GM18909 (cell line): Measurements from ENCODE around the gene TAF15.

ENCODE experiments used
- ATAC-seq: cut with Tn5 transposase; IDR thresholded peaks from one replicate; pipeline ENCODE4 v1.9.1; 2021; ENCODE audit warnings: mild to moderate bottlenecking; ENCODE audit not compliant: unreplicated experiment, poor library complexity

TAF15 gene

DNA sequence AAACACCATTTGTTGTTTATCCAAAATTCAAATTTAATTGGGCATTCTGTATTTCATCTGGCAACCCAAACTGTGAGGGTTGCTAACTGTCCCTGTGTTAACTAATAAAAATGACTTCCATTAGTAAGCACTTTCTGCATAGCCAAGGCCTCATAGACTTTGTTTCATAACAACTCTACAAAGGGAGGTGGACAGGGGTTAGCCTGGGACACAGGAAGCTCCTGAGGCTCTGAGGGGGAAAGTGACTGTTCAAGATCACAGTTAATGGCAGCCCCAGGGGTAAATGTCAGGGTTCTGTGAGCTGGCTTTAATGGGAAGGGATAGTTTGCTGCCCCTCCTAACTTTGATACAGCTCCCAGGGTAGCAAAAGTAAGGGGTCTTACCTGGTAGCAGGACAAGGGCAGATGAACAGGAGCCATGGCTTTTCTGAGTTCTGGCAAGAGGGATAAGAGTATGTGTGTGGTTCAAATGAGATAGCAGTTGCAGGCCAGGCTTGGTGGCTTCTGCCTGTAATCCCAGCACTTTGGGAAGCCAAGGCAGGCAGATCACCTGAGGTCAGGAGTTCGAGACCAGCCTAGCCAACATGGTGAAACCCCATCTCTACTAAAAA lies 57.2 kb downstream of the TAF15 start:
- ATAC-seq, result no peak

DNA sequence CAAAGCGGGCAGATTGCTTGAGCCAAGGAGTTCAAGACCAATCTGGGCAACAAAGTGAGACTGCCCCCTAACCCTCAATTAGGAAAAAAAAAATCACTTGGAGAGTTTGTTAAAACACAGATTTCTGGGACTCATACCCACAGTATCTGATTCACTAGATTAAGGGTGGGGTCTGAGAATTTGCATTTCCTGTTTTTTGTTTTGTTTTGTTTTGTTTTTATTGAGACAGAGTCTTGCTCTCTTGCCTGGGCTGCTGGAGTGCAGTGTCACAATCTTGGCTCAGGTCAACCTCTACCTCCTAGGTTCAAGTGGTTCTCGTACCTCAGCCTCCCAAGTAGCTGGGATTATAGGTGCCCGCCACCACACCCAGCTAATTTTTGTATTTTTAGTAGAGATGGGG lies 58.3 kb downstream of the TAF15 start:
- no peak for ATAC-seq

DNA sequence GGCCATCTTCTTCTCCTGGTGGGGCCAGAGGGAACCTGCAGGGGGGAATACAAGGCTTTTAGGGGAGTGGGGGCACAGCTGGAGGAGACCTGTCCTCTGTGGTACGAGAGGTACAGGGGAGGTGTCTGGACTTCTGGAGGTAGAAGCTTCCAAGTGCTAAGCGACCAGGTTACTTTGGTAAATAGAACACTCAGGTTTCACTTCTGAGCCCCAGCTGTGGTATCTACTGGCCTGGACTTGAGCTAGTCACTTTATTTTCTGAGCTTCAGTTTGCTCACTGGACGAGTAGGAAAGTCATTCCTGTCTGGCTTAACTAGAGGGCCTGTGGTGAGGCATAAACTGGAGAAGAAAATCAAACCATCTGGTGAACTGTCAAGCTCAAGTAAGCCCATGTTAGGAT lies 59.5 kb downstream of the TAF15 start, which contains the start of gene HEATR9:
Gene HEATR9, minus strand, starts transcription at position 155 of the 400 bp plus-strand sequence. Its CDS starts 149 bp downstream, at position 6.
- ATAC-seq, result no peak

GRCh38 chr17:35870906-35871819 lies 61.9 kb downstream of the TAF15 start:
- ATAC-seq, result no peak

DNA sequence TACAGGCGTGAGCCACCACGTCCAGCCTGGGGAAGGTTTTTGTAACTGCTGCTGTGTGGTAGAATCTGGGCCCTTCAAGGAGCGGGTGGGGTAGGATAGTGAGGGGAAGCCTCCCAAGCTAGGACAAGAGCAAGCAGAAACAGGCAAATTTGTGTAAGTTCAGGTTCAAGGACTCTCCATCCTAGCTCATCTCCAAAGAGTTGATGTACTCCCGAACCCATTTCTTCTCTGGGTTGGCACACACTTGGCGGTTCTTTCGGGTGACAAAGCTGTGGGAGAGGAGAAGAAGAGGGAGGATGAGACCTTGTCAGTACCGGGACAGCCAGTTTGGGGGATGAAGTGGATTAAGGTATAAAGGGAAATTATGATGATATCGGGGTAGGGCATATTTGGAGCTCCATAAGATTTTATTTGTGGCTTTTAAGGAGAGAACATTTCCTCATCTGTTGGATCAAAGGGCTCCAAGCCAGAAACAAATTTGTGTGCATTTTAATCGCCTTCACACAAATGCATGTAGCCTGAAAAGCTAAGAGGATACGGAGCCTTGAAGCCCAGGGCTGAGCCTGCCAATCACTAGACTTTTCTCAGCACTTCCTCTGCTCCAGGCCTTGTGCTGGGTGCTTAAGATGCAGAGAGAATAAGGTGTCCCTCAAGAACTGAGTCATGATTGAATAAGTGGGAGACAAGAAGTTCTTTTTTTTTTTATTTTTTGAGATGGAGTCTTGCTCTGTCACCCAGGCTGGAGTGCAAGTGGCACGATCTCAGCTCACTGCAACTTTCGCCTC lies 63.1 kb downstream of the TAF15 start:
- ATAC-seq, result no peak

- peak; percentile 33 for ATAC-seq
Observed at GRCh38 chr17:35875072-35875799, 66.0 kb downstream of the TAF15 start.

DNA sequence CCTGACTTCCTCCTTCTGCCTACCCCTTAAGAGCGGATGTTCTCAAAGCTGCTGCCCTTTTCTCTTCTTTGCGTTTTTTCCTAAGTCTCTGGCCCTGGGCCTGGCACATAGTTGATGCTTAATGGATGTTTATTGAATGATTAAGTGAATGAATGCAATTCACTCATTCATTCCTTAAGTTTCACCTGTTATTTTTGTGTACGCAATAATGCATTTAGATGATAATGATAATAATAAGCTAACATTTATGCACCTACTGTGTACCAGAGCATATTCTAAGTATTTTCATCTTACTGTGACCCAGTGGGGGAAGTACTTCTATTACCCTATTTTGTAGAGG lies 66.5 kb downstream of the TAF15 start:
- ATAC-seq, result no peak

DNA sequence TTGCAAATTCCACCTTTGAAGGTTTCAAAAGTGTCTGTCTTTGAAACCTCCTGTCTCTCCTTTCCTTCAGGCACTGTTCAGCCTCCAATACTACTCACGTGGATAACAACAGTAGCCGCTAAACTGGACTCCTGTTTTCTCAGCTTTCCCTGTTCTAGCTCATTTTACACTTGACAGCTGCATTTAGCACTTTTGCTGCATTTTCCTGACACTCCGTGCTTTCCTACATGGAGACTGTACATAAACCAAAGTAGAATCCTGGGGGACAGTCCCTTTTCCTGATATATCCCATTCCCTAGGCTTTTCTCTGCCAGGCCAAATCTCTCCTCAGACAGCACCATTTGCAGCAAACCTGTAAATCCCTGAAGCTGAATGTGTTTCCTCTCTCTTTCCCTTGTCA lies 67.2 kb downstream of the TAF15 start:
- ATAC-seq, result no peak

DNA sequence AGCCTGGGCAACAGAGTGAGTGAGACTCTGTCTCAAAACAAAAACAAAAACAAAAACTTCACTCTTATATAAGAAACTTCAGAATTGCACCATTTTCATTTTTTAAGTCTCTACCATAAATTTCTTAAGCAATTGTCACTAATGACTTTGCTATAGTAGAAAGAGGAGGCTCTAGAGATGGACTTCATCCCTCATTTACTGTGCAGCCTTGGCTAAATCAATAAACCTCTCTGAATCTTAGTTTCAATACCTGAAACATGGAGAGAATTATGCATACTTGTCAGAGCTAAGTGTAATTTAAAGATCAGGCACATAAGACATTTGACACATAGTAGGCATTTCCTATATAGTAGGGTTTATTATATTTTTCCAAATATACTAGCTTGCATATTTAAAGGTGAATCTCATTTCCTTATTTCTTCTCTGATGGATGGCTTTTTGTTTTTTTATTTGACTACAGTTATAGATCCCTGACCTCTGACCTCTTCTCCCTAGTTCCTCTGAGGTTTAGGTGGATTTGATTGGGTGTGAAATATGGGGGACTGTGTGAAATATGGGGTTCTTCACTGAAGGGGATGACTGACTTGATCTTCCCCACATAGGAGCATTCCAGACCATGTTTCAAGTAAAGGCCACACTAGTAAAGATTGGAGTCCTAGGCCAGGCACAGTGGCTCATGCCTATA lies 68.2 kb downstream of the TAF15 start:
- no peak for ATAC-seq

DNA sequence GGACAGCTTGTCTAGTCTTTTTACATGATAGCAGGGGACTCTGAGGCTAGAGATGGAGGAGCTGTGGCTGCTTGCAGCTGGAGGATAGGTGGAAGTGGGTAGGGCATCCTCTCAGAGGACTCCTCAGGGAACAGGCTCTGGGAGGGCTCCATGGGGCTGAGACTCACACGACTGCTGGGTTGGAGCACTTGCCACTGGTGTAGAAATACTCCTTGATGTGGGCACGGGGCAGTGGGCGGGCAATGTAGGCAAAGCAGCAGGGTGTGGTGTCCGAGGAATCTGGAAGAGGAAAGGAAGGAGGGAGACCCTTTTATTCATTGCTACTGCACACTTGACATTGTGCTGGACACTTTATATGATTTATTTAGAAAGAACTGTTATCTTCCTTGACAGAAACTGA lies 69.1 kb downstream of the TAF15 start:
- ATAC-seq, result no peak

DNA sequence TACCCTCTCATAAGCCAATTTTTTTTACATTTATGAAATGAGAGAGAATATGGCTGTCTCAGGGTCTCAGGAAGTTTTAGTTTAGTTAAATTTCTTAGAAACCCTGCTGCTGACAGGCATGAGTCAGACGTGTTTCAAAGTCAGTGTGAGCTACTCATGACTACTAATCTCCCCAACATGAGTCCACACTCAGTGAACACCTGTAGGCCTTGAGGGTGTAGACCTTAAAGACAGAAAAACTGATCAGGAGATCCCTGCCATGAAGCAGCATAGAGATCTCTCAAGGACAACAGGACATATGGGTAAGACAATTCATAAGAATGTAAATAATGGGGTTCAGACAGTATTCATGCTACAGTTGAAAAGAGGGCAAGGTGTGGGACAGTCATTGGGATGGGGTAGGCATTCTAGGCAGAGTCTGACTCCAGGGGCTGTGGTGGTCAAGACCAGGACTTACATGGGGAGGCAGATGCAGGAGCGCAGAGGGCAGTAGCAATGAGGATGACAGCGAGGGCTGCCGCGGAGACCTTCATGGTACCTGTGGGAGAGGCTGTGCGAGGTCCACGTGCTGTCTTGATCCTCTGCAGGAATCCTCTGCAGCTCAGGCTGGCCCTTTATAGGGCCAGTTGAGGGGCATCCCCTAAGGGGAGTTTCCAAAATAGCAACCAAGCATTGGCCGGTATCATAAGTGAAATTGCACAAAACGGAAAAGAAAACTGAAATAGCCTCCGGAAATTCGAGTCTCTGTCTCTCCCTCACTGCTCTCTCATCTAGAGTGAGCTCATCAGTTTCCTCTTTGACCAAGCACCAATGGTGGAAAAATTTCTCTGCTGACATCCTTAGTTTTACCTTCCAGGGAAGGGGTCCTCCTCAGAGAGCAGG lies 70.7 kb downstream of the TAF15 start, which contains the start of gene CCL5:
Gene CCL5, minus strand, starts transcription at position 588 of the 882 bp plus-strand sequence.
- peak; percentile 90 for ATAC-seq

DNA sequence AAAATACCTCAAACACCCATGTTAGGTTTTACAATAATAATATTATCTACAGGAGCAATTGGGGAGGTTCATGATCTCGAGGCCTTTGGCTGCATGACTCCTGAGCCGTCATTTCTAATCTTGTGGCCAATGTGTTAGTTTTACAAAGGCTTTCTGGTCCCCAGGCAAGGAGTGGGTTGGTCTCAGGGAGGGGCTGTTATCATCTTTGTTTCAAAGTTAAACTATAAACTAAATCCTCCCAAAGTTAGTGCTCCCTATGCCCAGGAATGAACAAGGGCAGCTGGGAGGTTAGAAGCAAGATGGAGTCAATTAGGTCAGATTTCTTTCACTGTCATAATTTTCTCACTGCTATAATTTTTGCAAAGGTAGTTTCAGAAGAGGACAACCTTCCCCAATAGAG lies 80.0 kb downstream of the TAF15 start:
- no peak for ATAC-seq

DNA sequence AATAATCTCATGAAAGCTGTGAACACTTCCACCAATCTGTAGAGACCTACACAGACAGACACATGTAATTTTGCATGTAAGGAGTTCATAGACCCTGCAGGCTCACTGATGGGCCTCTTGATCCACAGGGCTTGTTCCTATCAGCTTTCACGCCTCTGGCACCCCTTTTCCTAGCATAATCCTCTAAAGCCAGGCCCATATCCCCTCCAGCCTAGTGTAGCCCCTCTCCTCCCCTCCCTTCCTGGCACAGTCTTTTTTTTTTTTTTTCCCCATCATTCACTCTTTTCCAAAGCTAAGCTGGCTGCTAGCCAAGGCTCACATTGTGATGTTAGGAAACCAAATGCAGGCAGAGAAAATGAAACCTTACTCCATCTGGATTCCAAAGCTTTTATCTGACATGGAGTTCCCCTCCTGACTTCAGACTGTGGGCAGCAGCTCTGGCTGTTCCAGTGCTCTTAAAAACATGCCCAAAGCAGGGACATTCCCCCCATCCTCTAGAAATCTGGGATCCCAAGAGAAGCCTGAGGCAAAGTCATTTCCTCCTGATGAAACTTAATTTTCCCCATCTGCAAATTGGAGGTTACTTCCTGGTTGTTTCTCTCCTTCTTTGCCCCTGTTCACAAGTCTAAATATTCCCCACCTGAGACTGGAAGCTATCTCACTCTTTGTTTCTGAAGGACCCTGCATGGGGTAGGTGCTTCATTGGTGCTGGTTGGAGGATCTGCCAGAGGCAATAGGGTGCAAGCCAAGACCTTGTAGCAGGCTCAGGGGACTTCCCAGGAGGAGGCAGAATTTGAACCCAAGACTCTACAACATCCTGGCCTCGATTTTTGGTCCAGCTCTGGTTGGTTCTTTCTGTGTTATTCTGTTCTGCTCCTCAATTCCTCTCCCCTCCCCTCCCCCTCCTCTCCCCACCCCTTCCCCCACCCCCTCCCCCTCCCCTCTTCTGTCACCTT lies 80.8 kb downstream of the TAF15 start:
- no peak for ATAC-seq

- no peak for ATAC-seq
Observed at GRCh38 chr17:35890774-35891155, 81.5 kb downstream of the TAF15 start.

DNA sequence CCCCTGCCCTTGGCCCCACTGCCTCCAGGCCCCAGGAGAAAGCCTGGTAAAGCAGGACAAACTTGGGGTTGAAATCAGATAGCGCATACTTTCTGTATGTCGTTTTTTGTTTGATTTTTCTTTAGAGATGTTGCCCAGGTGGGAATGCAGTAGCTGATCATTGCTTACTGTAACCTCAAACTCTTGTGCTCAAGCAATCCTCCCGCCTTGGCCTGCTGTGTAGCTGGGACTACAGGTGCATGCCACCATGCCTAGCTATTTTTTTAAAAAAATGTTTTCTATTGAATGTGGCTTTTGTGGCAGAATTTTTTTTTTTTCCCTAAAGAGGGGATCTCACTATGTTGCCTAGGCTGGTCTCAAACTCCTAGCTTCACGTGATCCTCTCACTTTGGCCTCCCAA lies 82.0 kb downstream of the TAF15 start:
- ATAC-seq, result no peak

GRCh38 chr17:35892091-35893035 lies 83.1 kb downstream of the TAF15 start:
- no peak for ATAC-seq

GRCh38 chr17:35893751-35894150 lies 84.5 kb downstream of the TAF15 start:
- ATAC-seq, result no peak
